CD8-positive, alpha-beta memory T cell (primary cell): ENCODE results near the gene XRCC3. TPM values are rescaled to one million over a fixed set of nuclear protein-coding genes. Genes with fewer than 3 reads are reported as not detected.

ENCODE experiments used
- CTCF ChIA-PET: fragments of 350-600 bp; sonication (Branson Sonifier 250); formaldehyde crosslinking; loops from one replicate; lab custom pipeline; 2021; ENCODE audit warnings: antibody characterized with exemption; lab: Charles Lee
- POLR2A ChIA-PET: fragments of 350-600 bp; sonication (Branson Sonifier 250); formaldehyde crosslinking; loops from one replicate; lab custom pipeline; 2021; ENCODE audit warnings: antibody characterized with exemption; lab: Charles Lee
- DNase-seq, 5 donors: peaks; one replicate each; pipeline versions ENCODE4 v3.0.0 to v3.0.0-alpha.2; 2020 to 2022; ENCODE audit warnings: mixed read lengths in 1 of 5
- H3K27ac ChIP-seq: one replicate; pipeline ENCODE4 v1.7.0; 2013; ENCODE audit warnings: low read depth, mild to moderate bottlenecking, low read length, moderate library complexity
- H3K27me3 ChIP-seq: 2 replicates; pipeline ENCODE4 v1.7.0; 2013; ENCODE audit warnings: low read length, mild to moderate bottlenecking; ENCODE audit not compliant: insufficient read depth, poor library complexity, severe bottlenecking
- H3K36me3 ChIP-seq: 2 replicates; pipeline ENCODE4 v1.7.0; 2013; ENCODE audit warnings: mild to moderate bottlenecking, low read length, moderate library complexity; ENCODE audit not compliant: insufficient read depth
- H3K4me1 ChIP-seq: 2 replicates; pipeline ENCODE4 v1.7.0; 2013; ENCODE audit warnings: mild to moderate bottlenecking, low read length, moderate library complexity; ENCODE audit not compliant: insufficient read depth
- H3K4me3 ChIP-seq: 2 replicates; pipeline ENCODE4 v1.7.0; 2013; ENCODE audit warnings: mild to moderate bottlenecking, low read length
- H3K9me3 ChIP-seq: 2 replicates; pipeline ENCODE4 v1.7.0; 2013; ENCODE audit warnings: mild to moderate bottlenecking, low read length
- H3K27ac Mint-ChIP-seq, 8 donors: one replicate each; pipeline ENCODE4 v1.8.0; 2020 to 2021; ENCODE audit warnings: mixed read lengths in 8 of 8, mild to moderate bottlenecking in 6 of 8, inconsistent platforms in 3 of 8, moderate library complexity in 3 of 8
- H3K27me3 Mint-ChIP-seq, 2 donors: one replicate each; pipeline ENCODE4 v1.8.0; 2020 to 2021; ENCODE audit warnings: mixed read lengths in 2 of 2, mild to moderate bottlenecking in 1 of 2, moderate library complexity in 1 of 2
- H3K36me3 Mint-ChIP-seq, 3 donors: one replicate each; pipeline ENCODE4 v1.8.0; 2020 to 2021; ENCODE audit warnings: mixed read lengths in 3 of 3, inconsistent platforms in 1 of 3, mild to moderate bottlenecking in 1 of 3
- H3K4me1 Mint-ChIP-seq, 3 donors: one replicate each; pipeline ENCODE4 v1.8.0; 2020 to 2021; ENCODE audit warnings: mixed read lengths in 3 of 3, inconsistent platforms in 1 of 3, mild to moderate bottlenecking in 1 of 3
- H3K4me3 Mint-ChIP-seq, 7 donors: one replicate each; pipeline ENCODE4 v1.8.0; 2020 to 2021; ENCODE audit warnings: mixed read lengths in 7 of 7, mild to moderate bottlenecking in 6 of 7, moderate library complexity in 4 of 7, inconsistent platforms in 2 of 7
- H3K9me3 Mint-ChIP-seq, 5 donors: one replicate each; pipeline ENCODE4 v1.8.0; 2020 to 2022; ENCODE audit warnings: mixed read lengths in 5 of 5, mild to moderate bottlenecking in 3 of 5, moderate library complexity in 2 of 5, inconsistent platforms in 1 of 5
- polyA plus RNA-seq: library from polyadenylated mRNA; unstranded; fragments of 300-500 nt; fragmentation: Illumina TruSeq; gene quantifications from one replicate; pipeline ENCODE4 v1.2.3, GENCODE V29; 2021
- total RNA-seq, 2 experiments: library from RNA; stranded (reverse); gene quantifications; one replicate each; pipeline ENCODE4 v1.2.3, GENCODE V29; 2021

Gene XRCC3
- total RNA-seq (10 to 100 TPM; 54.4 to 59.9 TPM), polyA plus RNA-seq (4.4 TPM)

GRCh38 chr14:103715052-103716000, at the start of gene XRCC3, which contains the start of gene ZFYVE21:
XRCC3 (minus strand) TSS chr14:103715451; CDS start chr14:103711087, 4,364 bp downstream.
ZFYVE21 (plus strand) TSS chr14:103715810; CDS start chr14:103715842, 32 bp downstream.
- peaks cover 0 to 4% (median 0%) of the 10 kb centered on the region in 3 donors for H3K36me3 Mint-ChIP-seq
- H3K27ac Mint-ChIP-seq, result peak within 1 kb of the TSS in 7 of 8 donors; percentile 65 to 92 (median 84)
- H3K4me1 ChIP-seq, result peaks cover 19% of the 10 kb centered on the region
- H3K4me3 ChIP-seq, result peak within 1 kb of the TSS; percentile 47
- ChIA-PET CTCF (interaction anchor here (1.6 kb wide), 1 partner anchor 31 kb away, joined by 3 read pairs; no protein-coding TSS in a partner anchor), POLR2A (interaction anchor here (0.6 to 1.0 kb wide), 2 partner anchors 87 to 108 kb away, joined by 3 to 4 read pairs; partner anchors contain the start of gene KLC1)
- H3K4me3 Mint-ChIP-seq, result peak within 1 kb of the TSS; percentile 90 to 97 (median 92)
- H3K4me1 Mint-ChIP-seq, result peaks cover 26 to 69% (median 46%) of the 10 kb centered on the region in 3 donors
- no peaks in the 10 kb centered on the region for H3K36me3 ChIP-seq
- H3K27ac ChIP-seq, result peak within 1 kb of the TSS; percentile 38
- H3K27me3 ChIP-seq, result no peaks in the 10 kb centered on the region
- H3K27me3 Mint-ChIP-seq, result peaks cover 0 to 2% of the 10 kb centered on the region in 2 donors
- H3K9me3 Mint-ChIP-seq, result no peaks in the 10 kb centered on the region
- no peaks in the 10 kb centered on the region for H3K9me3 ChIP-seq
- peak; percentile 98 to 100 (median 100) for DNase-seq

GRCh38 chr14:103763730-103764488, 48.7 kb upstream of the XRCC3 start:
- Mint-ChIP-seq H3K4me1 (peaks cover 9 to 10% (median 10%) of the 10 kb centered on the region in 3 donors), H3K36me3 (peaks cover 4 to 17% (median 9%) of the 10 kb centered on the region in 3 donors), H3K9me3 (peaks cover 0 to 3% (median 0%) of the 10 kb centered on the region in 5 donors), H3K27me3 (no peaks in the 10 kb centered on the region), H3K27ac (peak overlapping the region in 2 of 8 donors; percentile 0 to 47), H3K4me3 (no peak overlapping the region)
- H3K4me1 ChIP-seq, result no peaks in the 10 kb centered on the region
- H3K27ac ChIP-seq, result no peak overlapping the region
- ChIA-PET POLR2A (no interaction called here), CTCF (interaction anchor here (0.6 kb wide), 1 partner anchor 22 kb away, joined by 3 read pairs; no protein-coding TSS in a partner anchor)
- no peaks in the 10 kb centered on the region for H3K9me3 ChIP-seq
- H3K4me3 ChIP-seq, result no peak overlapping the region
- H3K36me3 ChIP-seq, result peaks cover 7% of the 10 kb centered on the region
- no peaks in the 10 kb centered on the region for H3K27me3 ChIP-seq
- no peak for DNase-seq

GRCh38 chr14:103762541-103762940, 47.3 kb upstream of the XRCC3 start:
- Mint-ChIP-seq H3K36me3 (peaks cover 4 to 17% (median 8%) of the 10 kb centered on the region in 3 donors), H3K27me3 (no peaks in the 10 kb centered on the region), H3K4me1 (peaks cover 9 to 10% (median 10%) of the 10 kb centered on the region in 3 donors), H3K27ac (no peak overlapping the region), H3K9me3 (peaks cover 0 to 2% (median 0%) of the 10 kb centered on the region in 5 donors), H3K4me3 (no peak overlapping the region)
- no peak overlapping the region for H3K27ac ChIP-seq
- no peaks in the 10 kb centered on the region for H3K4me1 ChIP-seq
- DNase-seq, result no peak
- no peaks in the 10 kb centered on the region for H3K27me3 ChIP-seq
- peaks cover 7% of the 10 kb centered on the region for H3K36me3 ChIP-seq
- H3K4me3 ChIP-seq, result no peak overlapping the region
- no peaks in the 10 kb centered on the region for H3K9me3 ChIP-seq
- POLR2A ChIA-PET, result no interaction called here
- CTCF ChIA-PET, result no interaction called here

GRCh38 chr14:103762036-103762435, 46.8 kb upstream of the XRCC3 start:
- no peaks in the 10 kb centered on the region for H3K9me3 ChIP-seq
- H3K27ac ChIP-seq, result no peak overlapping the region
- CTCF ChIA-PET, result no interaction called here
- Mint-ChIP-seq H3K4me3 (no peak overlapping the region), H3K9me3 (no peaks in the 10 kb centered on the region), H3K27ac (no peak overlapping the region), H3K27me3 (no peaks in the 10 kb centered on the region), H3K36me3 (peaks cover 4 to 16% (median 5%) of the 10 kb centered on the region in 3 donors), H3K4me1 (peaks cover 9 to 10% (median 10%) of the 10 kb centered on the region in 3 donors)
- H3K27me3 ChIP-seq, result no peaks in the 10 kb centered on the region
- no peaks in the 10 kb centered on the region for H3K4me1 ChIP-seq
- POLR2A ChIA-PET, result no interaction called here
- H3K4me3 ChIP-seq, result no peak overlapping the region
- H3K36me3 ChIP-seq, result peaks cover 7% of the 10 kb centered on the region
- no peak for DNase-seq

GRCh38 chr14:103758059-103758776, 43.0 kb upstream of the XRCC3 start:
- DNase-seq, result no peak
- H3K27ac Mint-ChIP-seq, result no peak overlapping the region
- H3K27me3 Mint-ChIP-seq, result no peaks in the 10 kb centered on the region
- no peak overlapping the region for H3K27ac ChIP-seq
- H3K4me1 Mint-ChIP-seq, result no peaks in the 10 kb centered on the region
- no peaks in the 10 kb centered on the region for H3K9me3 Mint-ChIP-seq
- ChIA-PET CTCF (no interaction called here), POLR2A (no interaction called here)
- H3K36me3 ChIP-seq, result no peaks in the 10 kb centered on the region
- H3K4me3 ChIP-seq, result no peak overlapping the region
- no peaks in the 10 kb centered on the region for H3K4me1 ChIP-seq
- no peaks in the 10 kb centered on the region for H3K27me3 ChIP-seq
- H3K9me3 ChIP-seq, result no peaks in the 10 kb centered on the region
- H3K36me3 Mint-ChIP-seq, result peaks cover 0 to 13% (median 2%) of the 10 kb centered on the region in 3 donors
- no peak overlapping the region for H3K4me3 Mint-ChIP-seq

- no peak for DNase-seq
- Mint-ChIP-seq H3K9me3 (no peaks in the 10 kb centered on the region), H3K4me3 (no peak overlapping the region), H3K27me3 (no peaks in the 10 kb centered on the region), H3K27ac (no peak overlapping the region), H3K4me1 (no peaks in the 10 kb centered on the region), H3K36me3 (peaks cover 0 to 23% (median 0%) of the 10 kb centered on the region in 3 donors)
- Histone ChIP-seq H3K27ac (no peak overlapping the region), H3K4me1 (no peaks in the 10 kb centered on the region), H3K4me3 (no peak overlapping the region), H3K36me3 (no peaks in the 10 kb centered on the region), H3K27me3 (no peaks in the 10 kb centered on the region), H3K9me3 (no peaks in the 10 kb centered on the region)
- CTCF ChIA-PET, result no interaction called here
- POLR2A ChIA-PET, result no interaction called here
These were observed 39.8 kb upstream of the XRCC3 start for GRCh38 chr14:103755060-103755459.

GRCh38 chr14:103753774-103754173, 38.5 kb upstream of the XRCC3 start:
- ChIA-PET POLR2A (no interaction called here), CTCF (no interaction called here)
- Histone ChIP-seq H3K4me3 (no peak overlapping the region), H3K36me3 (no peaks in the 10 kb centered on the region), H3K27ac (no peak overlapping the region), H3K27me3 (no peaks in the 10 kb centered on the region), H3K9me3 (no peaks in the 10 kb centered on the region), H3K4me1 (peaks cover 2% of the 10 kb centered on the region)
- no peak overlapping the region for H3K4me3 Mint-ChIP-seq
- no peak overlapping the region for H3K27ac Mint-ChIP-seq
- no peaks in the 10 kb centered on the region for H3K9me3 Mint-ChIP-seq
- no peak for DNase-seq
- H3K4me1 Mint-ChIP-seq, result peaks cover 5 to 11% (median 6%) of the 10 kb centered on the region in 3 donors
- no peaks in the 10 kb centered on the region for H3K27me3 Mint-ChIP-seq
- peaks cover 0 to 31% (median 3%) of the 10 kb centered on the region in 3 donors for H3K36me3 Mint-ChIP-seq
